K562 (cell line): ENCODE data around the gene EFEMP2. TPM values are rescaled to one million over a fixed set of nuclear protein-coding genes. Genes with fewer than 3 reads are reported as not detected.

Experiments used
- AFF4 ChIP-seq: sonication (generic); formaldehyde crosslinking; IDR thresholded peaks from 2 replicates; pipeline ENCODE4 v1.8.0; 2023; ENCODE audit warnings: mild to moderate bottlenecking, missing genetic modification reagents
- ARID3A ChIP-seq: IDR thresholded peaks from 2 replicates; pipeline ENCODE4 v1.6.1; 2012; ENCODE audit warnings: low read depth, low read length, improper control_type of control experiment, borderline replicate concordance
- C11orf30 ChIP-seq: fragments of 450-650 bp; IDR thresholded peaks from 2 replicates; pipeline ENCODE4 v1.6.1; 2016; ENCODE audit warnings: low read depth, mild to moderate bottlenecking
- EGR1 ChIP-seq: fragments of 450-650 bp; conservative IDR thresholded peaks from 2 replicates; pipeline ENCODE4 v1.6.1; 2017; ENCODE audit warnings: mild to moderate bottlenecking
- HLTF ChIP-seq: fragments of 450-650 bp; IDR thresholded peaks from 2 replicates; pipeline ENCODE4 v1.6.1; 2016
- MAFK ChIP-seq: IDR thresholded peaks from 2 replicates; pipeline ENCODE4 v1.6.1; 2011; ENCODE audit warnings: low read length, improper control_type of control experiment
- POLR2AphosphoS2 ChIP-seq: IDR thresholded peaks from 2 replicates; pipeline ENCODE4 v1.6.1; 2012; ENCODE audit warnings: low read length, improper control_type of control experiment
- POU5F1 ChIP-seq: fragments of 150-350 bp; IDR thresholded peaks from 2 replicates; pipeline ENCODE4 v1.6.1; 2014; ENCODE audit warnings: borderline replicate concordance, low read length, low read depth, mild to moderate bottlenecking; ENCODE audit not compliant: partially characterized antibody
- PURB ChIP-seq: sonication (generic); formaldehyde crosslinking; IDR thresholded peaks from 2 replicates; pipeline ENCODE4 v1.9.0; 2021; ENCODE audit warnings: low read depth, mild to moderate bottlenecking, missing genetic modification reagents
- RBM34 ChIP-seq: fragments of 200-400 bp; formaldehyde crosslinking; IDR thresholded peaks from 2 replicates; pipeline ENCODE4 v1.6.1; 2018; ENCODE audit warnings: low read length, borderline replicate concordance; ENCODE audit not compliant: insufficient read depth
- SLC30A9 ChIP-seq: fragments of 250-450 bp; sonication (Bioruptor Pico); IDR thresholded peaks from 2 replicates; pipeline ENCODE4 v1.8.0; 2022; ENCODE audit warnings: mild to moderate bottlenecking, moderate library complexity
- STAT5A ChIP-seq: IDR thresholded peaks from 2 replicates; pipeline ENCODE4 v1.6.1; 2012; ENCODE audit warnings: low read length, inconsistent platforms, borderline replicate concordance
- TEAD1 ChIP-seq, 2 experiments: fragments of 450-650 bp in 1 of 2; sonication (generic) in 1 of 2; formaldehyde crosslinking; IDR thresholded peaks; 2 replicates each; pipeline versions ENCODE4 v1.4.0 to v1.8.0; 2020 to 2022; ENCODE audit warnings: mild to moderate bottlenecking in 2 of 2, missing genetic modification reagents in 1 of 2
- XRCC3 ChIP-seq: fragments of 450-650 bp; IDR thresholded peaks from 2 replicates; pipeline ENCODE4 v1.6.1; 2017; ENCODE audit warnings: mild to moderate bottlenecking, moderate library complexity
- ZBTB33 ChIP-seq: sonication (generic); formaldehyde crosslinking; IDR thresholded peaks from 2 replicates; pipeline ENCODE4 v1.8.1; 2023; ENCODE audit warnings: mild to moderate bottlenecking, missing genetic modification reagents
- ZC3H8 ChIP-seq: fragments of 450-650 bp; IDR thresholded peaks from 2 replicates; pipeline ENCODE4 v1.6.1; 2017
- ZNF239 ChIP-seq: fragments of 250-450 bp; sonication (Bioruptor Pico); IDR thresholded peaks from 2 replicates; pipeline ENCODE4 v1.4.0; 2020; ENCODE audit warnings: mild to moderate bottlenecking
- ZNF507 ChIP-seq: conservative IDR thresholded peaks from 2 replicates; pipeline ENCODE4 v1.6.1; 2017; ENCODE audit warnings: missing genetic modification characterization, missing compliant biosample characterization
- ZNF511 ChIP-seq: sonication (generic); formaldehyde crosslinking; IDR thresholded peaks from 2 replicates; pipeline ENCODE4 v1.8.0; 2022; ENCODE audit warnings: mild to moderate bottlenecking, missing genetic modification reagents
- polyA plus RNA-seq, 8 experiments: library from polyadenylated mRNA; depleted of rRNA in 4 of 8; stranded (reverse) in 5 of 8; unstranded in 3 of 8; fragments of >200 nt; fragmentation: Nextera tagmentation in 2 of 8; fragmentation: Illumina TruSeq in 1 of 8; extraction: Ambion mirVana in 2 of 8; extraction: Trizol in 1 of 8; gene quantifications; 2 replicates each; pipeline versions ENCODE4 v1.2.1 to v1.2.3, GENCODE V29; 2011 to 2014; ENCODE audit warnings: inconsistent platforms in 1 of 8, missing spikeins in 1 of 8
- total RNA-seq, 7 experiments: library from RNA; depleted of rRNA in 6 of 7; stranded (reverse); fragments of >200 nt in 6 of 7; fragmentation: Illumina TruSeq in 2 of 7; extraction: Trizol in 2 of 7; gene quantifications; 2 replicates each; pipeline versions ENCODE4 v1.2.1 to v1.2.3, GENCODE V29; 2011 to 2021; ENCODE audit warnings: low replicate concordance in 1 of 7

The EFEMP2 gene
- total and polyA plus RNA-seq, 9 of the 15 experiments (the other 6 are each of a cell fraction or from before 2014, with no cell fraction given) = 0.07 to 2.9 (median 0.69) TPM; not detected in 1

GRCh38 chr11:65857853-65858680 is 14.5 kb downstream of the EFEMP2 start, which contains the start of gene CFL1 (continued):
- TF ChIP-seq TEAD1 (CRISPR knock-in tag; IDR thresholded peaks at IDR 0.05) = peak; percentile 32 to 45; a peak in 1 of 4 replicates
- TF ChIP-seq C11orf30 = no peak
- TF ChIP-seq ARID3A = no peak
- TF ChIP-seq ZNF511 (CRISPR knock-in tag) = peak; percentile 48; the same call in 1 of the 2 replicates
- TF ChIP-seq ZC3H8 = no peak
- no peak for TF ChIP-seq RBM34
- TF ChIP-seq ZNF239 (CRISPR knock-in tag) = no peak
- TF ChIP-seq SLC30A9 (CRISPR knock-in tag) = no peak
- no peak for TF ChIP-seq PURB
- no peak for TF ChIP-seq XRCC3
- TF ChIP-seq POLR2AphosphoS2 = no peak
- TF ChIP-seq STAT5A = no peak
- TF ChIP-seq POU5F1 = no peak
- peak; percentile 97 for TF ChIP-seq AFF4 (CRISPR knock-in tag)
- TF ChIP-seq MAFK = 0 out of 2 replicates have a peak, but pooled peaks have one; percentile 2
- 0 out of 2 replicates have a peak, but pooled peaks have one; percentile 5 for TF ChIP-seq EGR1
- TF ChIP-seq HLTF = no peak
- TF ChIP-seq ZNF507 (tag) = no peak
- TF ChIP-seq ZBTB33 (CRISPR knock-in tag) = peak; percentile 65
